Kidney (tissue), 14 donors: ENCODE measurements around the gene ADGRL2. TPM values are rescaled to one million over a fixed set of nuclear protein-coding genes. Genes with fewer than 3 reads are reported as not detected.

ENCODE experiments used
- DNase-seq, 5 donors: peaks; one replicate each; pipeline ENCODE4 v3.0.0-alpha.2; 2013 to 2020
- FAIRE-seq: peaks from 2 replicates; lab custom pipeline; 2012; peaks lifted over from hg19 to GRCh38; lab: Jason Lieb, UNC
- H3K27ac ChIP-seq, 2 donors: one replicate each; pipeline ENCODE4 v1.7.0; 2013; ENCODE audit warnings: low read depth in 2 of 2, low read length in 2 of 2, inconsistent platforms in 1 of 2
- H3K27me3 ChIP-seq: one replicate; pipeline ENCODE4 v1.7.1; 2013; ENCODE audit warnings: low read length, inconsistent platforms; ENCODE audit not compliant: control insufficient read depth, insufficient read depth
- H3K36me3 ChIP-seq, 3 donors: one replicate each; pipeline versions ENCODE4 v1.7.0 to v1.7.1; 2013; ENCODE audit warnings: low read length in 3 of 3, control low read depth in 1 of 3, inconsistent platforms in 1 of 3; ENCODE audit not compliant: insufficient read depth in 3 of 3, control insufficient read depth in 2 of 3
- H3K4me1 ChIP-seq, 3 donors: one replicate each; pipeline versions ENCODE4 v1.7.0 to v1.7.1; 2013; ENCODE audit warnings: low read length in 3 of 3, inconsistent platforms in 1 of 3, low read depth in 1 of 3; ENCODE audit not compliant: control insufficient read depth in 2 of 3, insufficient read depth in 2 of 3
- H3K4me3 ChIP-seq, 3 donors: one replicate each; pipeline versions ENCODE4 v1.7.0 to v1.8.1; 2013; ENCODE audit warnings: low read length in 3 of 3, control low read depth in 1 of 3, inconsistent platforms in 1 of 3
- H3K9ac ChIP-seq, 3 donors: one replicate each; pipeline versions ENCODE4 v1.7.0 to v1.7.1; 2013; ENCODE audit warnings: low read length in 3 of 3, control low read depth in 1 of 3, inconsistent platforms in 1 of 3
- H3K9me3 ChIP-seq, 3 donors: one replicate each; pipeline versions ENCODE4 v1.7.0 to v1.7.1; 2013; ENCODE audit warnings: low read length in 3 of 3, control low read depth in 1 of 3, inconsistent platforms in 1 of 3; ENCODE audit not compliant: control insufficient read depth in 2 of 3, insufficient read depth in 1 of 3
- CTCF ChIP-seq: IDR thresholded peaks from 3 replicates; pipeline ENCODE4 v1.5.1; 2012; ENCODE audit warnings: mild to moderate bottlenecking, moderate library complexity, borderline replicate concordance; ENCODE audit not compliant: insufficient read depth; ENCODE audit errors: extremely low read depth
- intact Hi-C: fragments of 100-400 bp; cut with DNase I; formaldehyde crosslinking; loops from one replicate; pipeline ENCODE4 v1.11.1; 2022
- polyA plus RNA-seq: library from polyadenylated mRNA; stranded (reverse); fragments of 350-450 nt; fragmentation: Illumina TruSeq; extraction: RNeasy Lipid Tissue Mini Kit (QIAGEN cat#74804); gene quantifications from one replicate; pipeline ENCODE4 v1.2.3, GENCODE V29; 2014; ENCODE audit warnings: low read depth, low replicate concordance; ENCODE audit not compliant: insufficient read depth
- total RNA-seq: library from RNA; stranded (reverse); fragmentation: NEBNext Ultra II Directional; extraction: Animal tissue kit (Norgen Biotek cat#: 25700); gene quantifications from one replicate; pipeline ENCODE4 v1.2.1, GENCODE V29; 2021
- donor health status: control.
- donor health status: control.
- donor health status: control.
- donor health status: control.
- donor health status: control.
- donor health status: DM: yes; HTN: yes; CAD: no.
- donor health status: Normal renal cell carcinoma (clear cell type).

Gene ADGRL2
- total and polyA plus RNA-seq, 2 donors from 2014 or later, result 27.2 to 71.2 TPM

GRCh38 chr1:81874461-81874860 is 73.7 kb downstream of the ADGRL2 start:
- Histone ChIP-seq H3K27ac (no peak overlapping the region), H3K4me1 (peaks cover 3 to 25% (median 6%) of the 10 kb centered on the region in 3 donors), H3K9me3 (no peaks in the 10 kb centered on the region), H3K9ac (no peak overlapping the region), H3K27me3 (no peaks in the 10 kb centered on the region), H3K4me3 (no peak overlapping the region), H3K36me3 (no peaks in the 10 kb centered on the region)
- no peak for FAIRE-seq
- intact Hi-C loops, result no loop called here
- no peak for DNase-seq
- TF ChIP-seq CTCF, result no peak

GRCh38 chr1:81874940-81875339 is 74.2 kb downstream of the ADGRL2 start:
- no peaks in the 10 kb centered on the region for H3K36me3 ChIP-seq
- H3K4me3 ChIP-seq, result no peak overlapping the region
- H3K27ac ChIP-seq, result no peak overlapping the region
- DNase-seq, result no peak
- H3K9ac ChIP-seq, result no peak overlapping the region
- no peaks in the 10 kb centered on the region for H3K9me3 ChIP-seq
- peaks cover 3 to 25% (median 6%) of the 10 kb centered on the region in 3 donors for H3K4me1 ChIP-seq
- H3K27me3 ChIP-seq, result no peaks in the 10 kb centered on the region
- no peak for TF ChIP-seq CTCF
- intact Hi-C loops, result no loop called here
- no peak for FAIRE-seq

GRCh38 chr1:81876901-81877733 is 76.4 kb downstream of the ADGRL2 start:
- Histone ChIP-seq H3K4me3 (peak overlapping the region in 1 of 3 donors; percentile 36), H3K9ac (peak overlapping the region in 1 of 3 donors; percentile 21), H3K4me1 (peaks cover 3 to 25% (median 6%) of the 10 kb centered on the region in 3 donors), H3K27ac (peak overlapping the region; percentile 71 to 75), H3K27me3 (no peaks in the 10 kb centered on the region), H3K36me3 (no peaks in the 10 kb centered on the region), H3K9me3 (no peaks in the 10 kb centered on the region)
- TF ChIP-seq CTCF, result no peak
- intact Hi-C loops, result no loop called here
- DNase-seq, result peak in 2 of 5 donors; percentile 32 to 64
- FAIRE-seq, result peak; percentile 77
